LNCaP clone FGC (cell line): ENCODE data around the gene SCPEP1.

Source experiments
- DNase-seq: peaks from one replicate; pipeline ENCODE4 v3.0.0-alpha.2; 2011; ENCODE audit warnings: low read depth
- H3K4me3 ChIP-seq: 2 replicates; pipeline ENCODE4 v1.5.1; 2011; ENCODE audit warnings: mild to moderate bottlenecking, low read depth, low read length, control low read depth
- CTCF ChIP-seq: IDR thresholded peaks from 2 replicates; pipeline ENCODE4 v1.5.1; 2012; ENCODE audit warnings: mild to moderate bottlenecking; ENCODE audit not compliant: control insufficient read depth, insufficient read depth; ENCODE audit errors: extremely low read depth

SCPEP1 gene

GRCh38 chr17:57004944-57005579 lies 27.1 kb downstream of the SCPEP1 start:
- DNase-seq: no peak
- no peak overlapping the region for H3K4me3 ChIP-seq
- peak; percentile 54 for TF ChIP-seq CTCF

- TF ChIP-seq CTCF: no peak
- no peak overlapping the region for H3K4me3 ChIP-seq
These were observed 28.1 kb downstream of the SCPEP1 start for GRCh38 chr17:57006040-57006439.

GRCh38 chr17:57008958-57009357 lies 31.0 kb downstream of the SCPEP1 start:
- no peak for TF ChIP-seq CTCF

More at GRCh38 chr17:57006040-57006439, 28.1 kb downstream of the SCPEP1 start:
- DNase-seq: no peak

GRCh38 chr17:57009737-57010445 lies 32.0 kb downstream of the SCPEP1 start:
- DNase-seq: no peak
- TF ChIP-seq CTCF: peak; percentile 75
- no peak overlapping the region for H3K4me3 ChIP-seq

More at GRCh38 chr17:57008958-57009357, 31.0 kb downstream of the SCPEP1 start:
- DNase-seq: no peak
- no peak overlapping the region for H3K4me3 ChIP-seq

GRCh38 chr17:57010487-57010886 lies 32.6 kb downstream of the SCPEP1 start:
- no peak for DNase-seq
- TF ChIP-seq CTCF: no peak
- no peak overlapping the region for H3K4me3 ChIP-seq

GRCh38 chr17:57011491-57012015 lies 33.6 kb downstream of the SCPEP1 start:
- no peak for TF ChIP-seq CTCF
- no peak overlapping the region for H3K4me3 ChIP-seq
- no peak for DNase-seq
